HG03469 (cell line): ENCODE measurements around the gene EIF5AL1.
"Not testable (repeated sequence)": the region's sequence is repeated elsewhere in the genome, so short reads cannot be mapped to it uniquely, and the experiment has no call there.

Experiments used
- ATAC-seq: cut with Tn5 transposase; IDR thresholded peaks from one replicate; pipeline ENCODE4 v1.9.1; 2021; ENCODE audit warnings: mild to moderate bottlenecking, moderate library complexity, moderate number of reproducible peaks; ENCODE audit not compliant: unreplicated experiment

EIF5AL1 gene

GRCh38 chr10:79555354-79556309 lies 43.3 kb downstream of the EIF5AL1 start:
- ATAC-seq, result no peak

- not testable (repeated sequence) for ATAC-seq
Observed at GRCh38 chr10:79556961-79557360, 44.6 kb downstream of the EIF5AL1 start.

GRCh38 chr10:79559726-79560125 lies 47.4 kb downstream of the EIF5AL1 start:
- ATAC-seq, result no peak

- ATAC-seq, result no peak
Observed at GRCh38 chr10:79560160-79560709, 47.9 kb downstream of the EIF5AL1 start, which contains the start of gene SFTPA2. TSS of gene SFTPA2 (minus strand) at chr10:79560407. CDS start at chr10:79559483, 924 bp downstream.

- no peak for ATAC-seq
Observed at GRCh38 chr10:79561257-79561656, 48.9 kb downstream of the EIF5AL1 start.

- ATAC-seq, result peak; percentile 78
Observed at GRCh38 chr10:79562135-79562756, 49.9 kb downstream of the EIF5AL1 start.

GRCh38 chr10:79563426-79563825 lies 51.1 kb downstream of the EIF5AL1 start:
- no peak for ATAC-seq
